Caco-2 (cell line): ENCODE measurements around the gene CD63. TPM values are rescaled to one million over a fixed set of nuclear protein-coding genes. Genes with fewer than 3 reads are reported as not detected.

Experiments
- BruUV-seq: library from RNA; stranded (reverse); fragments of 400-500 nt; replicated peaks from 2 replicates; lab custom pipeline; 2021; lab: Mats Ljungman, UMichigan
- CTCF ChIA-PET: fragments of 300-600 bp; sonication (Branson Sonifier 250); formaldehyde crosslinking; loops from one replicate; lab custom pipeline; 2022; ENCODE audit warnings: antibody characterized with exemption; lab: Charles Lee
- POLR2A ChIA-PET: fragments of 300-600 bp; sonication (Branson Sonifier 250); formaldehyde crosslinking; loops from one replicate; lab custom pipeline; 2022; ENCODE audit warnings: antibody characterized with exemption; lab: Charles Lee
- DNase-seq, 2 experiments: peaks; one replicate each; pipeline versions ENCODE4 v3.0.0 to v3.0.0-alpha.2; 2020 to 2022
- H3K27me3 ChIP-seq: replicated peaks from 2 replicates; pipeline ENCODE4 v1.6.0; 2011; ENCODE audit warnings: low read length; ENCODE audit not compliant: control insufficient read depth, insufficient read depth
- H3K36me3 ChIP-seq: 2 replicates; pipeline ENCODE4 v1.5.1; 2011; ENCODE audit warnings: low read length; ENCODE audit not compliant: control insufficient read depth, insufficient read depth
- H3K4me1 ChIP-seq: fragments of 250-450 bp; sonication (Bioruptor Pico); 2 replicates; pipeline ENCODE4 v1.5.1; 2020; ENCODE audit warnings: mild to moderate bottlenecking
- H3K4me3 ChIP-seq: 2 replicates; pipeline ENCODE4 v1.5.1; 2011; ENCODE audit warnings: low read depth, mild to moderate bottlenecking, control low read depth, low read length
- H3K9me3 ChIP-seq: fragments of 250-450 bp; sonication (Bioruptor Pico); 2 replicates; pipeline ENCODE4 v1.5.1; 2020; ENCODE audit warnings: mild to moderate bottlenecking, moderate library complexity
- H3K27ac Mint-ChIP-seq: one replicate; pipeline ENCODE4 v1.8.0; 2022; ENCODE audit warnings: mixed read lengths; ENCODE audit not compliant: unreplicated experiment
- H3K27me3 Mint-ChIP-seq: one replicate; pipeline ENCODE4 v1.8.0; 2022; ENCODE audit warnings: mixed read lengths; ENCODE audit not compliant: insufficient read depth, unreplicated experiment
- H3K36me3 Mint-ChIP-seq: one replicate; pipeline ENCODE4 v1.8.0; 2022; ENCODE audit warnings: mild to moderate bottlenecking, mixed read lengths; ENCODE audit not compliant: insufficient read depth, unreplicated experiment
- H3K4me1 Mint-ChIP-seq: one replicate; pipeline ENCODE4 v1.8.0; 2022; ENCODE audit warnings: low read depth, mixed read lengths; ENCODE audit not compliant: unreplicated experiment
- H3K4me3 Mint-ChIP-seq: one replicate; pipeline ENCODE4 v1.8.0; 2022; ENCODE audit warnings: mild to moderate bottlenecking, moderate library complexity, mixed read lengths; ENCODE audit not compliant: unreplicated experiment
- H3K9me3 Mint-ChIP-seq: one replicate; pipeline ENCODE4 v1.8.0; 2022; ENCODE audit warnings: mixed read lengths; ENCODE audit not compliant: unreplicated experiment
- intact Hi-C: fragments of 100-400 bp; cut with micrococcal nuclease; formaldehyde crosslinking; loops from one replicate; pipeline ENCODE4 v1.10.0; 2022; ENCODE audit not compliant: unreplicated experiment
- total RNA-seq: library from RNA; stranded (reverse); gene quantifications from 2 replicates; pipeline ENCODE4 v1.2.3, GENCODE V29; 2022
- TF ChIP-seq, protein P1 (sequence below), 2 experiments: fragments of 200-600 bp in 1 of 2; IDR thresholded peaks; 1 replicate in 1 of 2; 2 replicates in 1 of 2; pipeline versions ENCODE4 v1.5.1 to v1.8.0; 2011 to 2022; ENCODE audit warnings: antibody characterized with exemption in 1 of 2, control low read depth in 1 of 2, inconsistent platforms in 1 of 2, low read depth in 1 of 2, low read length in 1 of 2, mild to moderate bottlenecking in 1 of 2, moderate library complexity in 1 of 2; ENCODE audit not compliant: insufficient read depth in 1 of 2, severe bottlenecking in 1 of 2, unreplicated experiment in 1 of 2

Gene CD63
- total RNA-seq, 1 experiment from 2014 or later = 947 TPM

DNA sequence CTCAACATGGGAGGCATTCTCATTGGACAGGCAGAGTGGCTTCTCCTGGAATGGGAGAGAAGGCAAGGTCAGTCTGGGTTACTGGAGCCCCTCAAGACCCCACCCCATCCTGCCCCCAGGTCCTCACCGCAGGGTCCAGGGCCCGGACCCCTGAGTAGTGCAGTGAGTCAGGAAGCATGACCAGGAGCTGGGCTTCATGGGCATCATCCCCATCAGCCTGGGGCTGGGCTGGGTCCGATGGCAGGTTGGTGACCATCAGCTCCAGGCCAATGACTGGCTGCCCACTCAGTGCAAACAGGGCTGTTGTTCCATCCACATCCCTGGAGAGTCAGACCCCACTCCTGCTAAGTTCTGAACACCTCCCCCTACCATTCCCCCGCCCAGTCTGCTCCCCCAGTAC is 34.2 kb downstream of the CD63 start:
- BruUV-seq = no TSS peak
- Mint-ChIP-seq H3K9me3 (no peaks in the 10 kb centered on the region), H3K4me3 (no peak overlapping the region), H3K27me3 (no peaks in the 10 kb centered on the region), H3K27ac (no peak overlapping the region), H3K36me3 (no peaks in the 10 kb centered on the region), H3K4me1 (peaks cover 3% of the 10 kb centered on the region)
- CTCF ChIA-PET = interaction anchor here (2.5 kb wide), 1 partner anchor 13 kb away, joined by 10 read pairs; a partner anchor contains a TSS
- no peaks in the 10 kb centered on the region for H3K4me1 ChIP-seq
- intact Hi-C loops = no loop called here
- no peaks in the 10 kb centered on the region for H3K9me3 ChIP-seq
- no peak overlapping the region for H3K4me3 ChIP-seq
- POLR2A ChIA-PET = no interaction called here
- no peaks in the 10 kb centered on the region for H3K27me3 ChIP-seq
- no peaks in the 10 kb centered on the region; the same call in 1 of the 2 replicates for H3K36me3 ChIP-seq
- DNase-seq = no peak
- TF ChIP-seq, protein P1, sequence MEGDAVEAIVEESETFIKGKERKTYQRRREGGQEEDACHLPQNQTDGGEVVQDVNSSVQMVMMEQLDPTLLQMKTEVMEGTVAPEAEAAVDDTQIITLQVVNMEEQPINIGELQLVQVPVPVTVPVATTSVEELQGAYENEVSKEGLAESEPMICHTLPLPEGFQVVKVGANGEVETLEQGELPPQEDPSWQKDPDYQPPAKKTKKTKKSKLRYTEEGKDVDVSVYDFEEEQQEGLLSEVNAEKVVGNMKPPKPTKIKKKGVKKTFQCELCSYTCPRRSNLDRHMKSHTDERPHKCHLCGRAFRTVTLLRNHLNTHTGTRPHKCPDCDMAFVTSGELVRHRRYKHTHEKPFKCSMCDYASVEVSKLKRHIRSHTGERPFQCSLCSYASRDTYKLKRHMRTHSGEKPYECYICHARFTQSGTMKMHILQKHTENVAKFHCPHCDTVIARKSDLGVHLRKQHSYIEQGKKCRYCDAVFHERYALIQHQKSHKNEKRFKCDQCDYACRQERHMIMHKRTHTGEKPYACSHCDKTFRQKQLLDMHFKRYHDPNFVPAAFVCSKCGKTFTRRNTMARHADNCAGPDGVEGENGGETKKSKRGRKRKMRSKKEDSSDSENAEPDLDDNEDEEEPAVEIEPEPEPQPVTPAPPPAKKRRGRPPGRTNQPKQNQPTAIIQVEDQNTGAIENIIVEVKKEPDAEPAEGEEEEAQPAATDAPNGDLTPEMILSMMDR (IDR thresholded peaks at IDR 0.05; ENCODE audit: insufficient read depth in 1 of 2, low read depth in 1 of 2, low read length in 1 of 2, severe bottlenecking in 1 of 2, unreplicated experiment in 1 of 2) = no peak

DNA sequence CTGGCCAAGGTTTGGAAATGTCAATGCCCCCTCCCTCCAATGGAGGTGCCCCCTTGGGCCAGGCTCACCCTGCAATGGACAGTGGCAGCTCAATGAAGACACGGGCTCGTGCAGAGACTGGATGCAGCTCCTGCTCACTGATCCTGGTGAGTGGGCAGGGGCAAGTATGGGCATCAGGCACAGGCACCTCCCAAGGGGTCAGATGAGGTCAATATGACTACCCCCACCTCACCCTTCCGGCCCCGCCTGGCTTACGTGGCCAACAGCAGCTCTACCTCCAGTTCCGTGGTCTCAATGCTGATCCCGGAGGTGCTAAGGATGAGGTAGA is 34.7 kb downstream of the CD63 start:
- Histone ChIP-seq H3K4me3 (no peak overlapping the region), H3K4me1 (no peaks in the 10 kb centered on the region), H3K27me3 (no peaks in the 10 kb centered on the region), H3K36me3 (no peaks in the 10 kb centered on the region; the same call in 1 of the 2 replicates), H3K9me3 (no peaks in the 10 kb centered on the region)
- no peaks in the 10 kb centered on the region for H3K27me3 Mint-ChIP-seq
- TF ChIP-seq, protein P1 (IDR thresholded peaks at IDR 0.05; ENCODE audit: insufficient read depth in 1 of 2, low read depth in 1 of 2, low read length in 1 of 2, severe bottlenecking in 1 of 2, unreplicated experiment in 1 of 2) = no peak
- DNase-seq = no peak
- ChIA-PET POLR2A (no interaction called here), CTCF (no interaction called here)
- H3K27ac Mint-ChIP-seq = no peak overlapping the region
- H3K4me3 Mint-ChIP-seq = no peak overlapping the region
- BruUV-seq = no TSS peak
- H3K36me3 Mint-ChIP-seq = no peaks in the 10 kb centered on the region
- no peaks in the 10 kb centered on the region for H3K9me3 Mint-ChIP-seq
- intact Hi-C loops = no loop called here
- H3K4me1 Mint-ChIP-seq = no peaks in the 10 kb centered on the region

DNA sequence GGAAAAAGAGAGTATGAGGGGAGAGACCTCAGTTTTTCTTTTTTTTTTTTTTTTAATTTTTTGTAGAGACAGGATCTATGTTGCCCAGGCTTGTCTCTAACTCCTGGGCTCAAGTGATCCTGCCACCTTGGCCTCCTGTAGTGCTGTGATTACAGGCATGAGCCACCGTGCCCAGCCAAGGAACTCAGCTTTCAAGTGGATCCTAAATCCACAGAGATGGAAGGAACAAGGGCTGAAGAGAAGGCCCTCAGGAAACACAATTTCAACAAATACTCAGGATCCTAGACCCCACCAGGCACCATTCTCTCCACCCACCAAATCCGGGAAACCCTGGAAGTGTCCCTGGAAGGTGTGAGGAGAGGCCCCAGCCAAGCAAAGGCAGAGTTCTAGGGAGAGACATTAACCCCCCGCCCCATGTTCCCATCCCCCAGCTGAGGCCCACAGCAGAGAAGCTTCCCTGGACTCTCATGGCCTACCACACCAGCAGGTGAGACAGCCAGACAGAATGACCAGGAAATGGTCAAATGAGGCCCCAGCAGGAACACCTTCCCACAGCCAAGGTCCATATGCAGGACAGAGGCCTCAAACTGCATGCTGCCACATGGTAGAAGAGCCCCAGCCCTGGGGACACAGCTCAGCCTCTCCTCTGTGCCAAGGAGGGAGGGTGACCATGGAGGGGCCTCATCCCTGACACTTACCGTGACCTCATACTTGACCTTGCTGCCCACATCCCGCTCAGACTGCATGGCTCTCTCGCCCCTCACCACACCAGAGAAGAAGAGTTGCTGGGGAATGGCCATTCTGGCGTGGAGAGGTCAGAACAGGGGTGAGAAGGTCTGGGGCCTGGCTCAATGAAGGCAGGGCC is 35.3 kb downstream of the CD63 start:
- no peaks in the 10 kb centered on the region for H3K4me1 ChIP-seq
- TF ChIP-seq, protein P1 (IDR thresholded peaks at IDR 0.05; ENCODE audit: insufficient read depth in 1 of 2, low read depth in 1 of 2, low read length in 1 of 2, severe bottlenecking in 1 of 2, unreplicated experiment in 1 of 2) = no peak
- Mint-ChIP-seq H3K27ac (no peak overlapping the region), H3K4me3 (no peak overlapping the region), H3K36me3 (no peaks in the 10 kb centered on the region), H3K9me3 (no peaks in the 10 kb centered on the region), H3K27me3 (no peaks in the 10 kb centered on the region), H3K4me1 (no peaks in the 10 kb centered on the region)
- intact Hi-C loops = no loop called here
- BruUV-seq = no TSS peak
- DNase-seq = no peak
- POLR2A ChIA-PET = no interaction called here
- no peaks in the 10 kb centered on the region for H3K9me3 ChIP-seq
- no peaks in the 10 kb centered on the region for H3K27me3 ChIP-seq
- CTCF ChIA-PET = no interaction called here
- H3K4me3 ChIP-seq = no peak overlapping the region
- no peaks in the 10 kb centered on the region; the same call in 1 of the 2 replicates for H3K36me3 ChIP-seq
